ENCODE results near the gene AGPAT4. TPM values are rescaled to one million over a fixed set of nuclear protein-coding genes. Genes with fewer than 3 reads are reported as not detected.

The AGPAT4 gene
- total and polyA plus RNA-seq, 2 of the 13 experiments (the other 11 are each of a cell fraction or from before 2014, with no cell fraction given): 0.07 to 0.13 TPM

GRCh38 chr6:161233986-161234661 is 39.7 kb downstream of the AGPAT4 start:
- H3K79me2 ChIP-seq (ENCODE audit: insufficient read depth, low read length): no peaks in the 10 kb centered on the region
- CTCF ChIA-PET (ENCODE audit: low intra/inter-chr PET ratio, low total read pairs): no interaction called here
- FAIRE-seq (no peak), ATAC-seq (no peak), DNase-seq (ENCODE audit: low spot score) (no peak)
- H4K20me1 ChIP-seq (ENCODE audit: insufficient read depth, low read length): no peaks in the 10 kb centered on the region
- no peak overlapping the region for H3K4me2 ChIP-seq (ENCODE audit: low read depth, low read length)
- H3K9me3 ChIP-seq (ENCODE audit: low read length): no peaks in the 10 kb centered on the region
- intact Hi-C loops (cut with micrococcal nuclease; ENCODE audit: unreplicated experiment) (no loop called here), in situ Hi-C loops (cut with HindIII; ENCODE audit: extremely low pct_ligation_motif_present, low pct_unique_long_range_greater_than_20kb) (no loop called here)
- 43% methylated on average over 9 of the region's 10 CpGs for WGBS (ENCODE audit: low lambda C conversion rate)
- no peaks in the 10 kb centered on the region for H3K4me1 ChIP-seq (ENCODE audit: insufficient read depth, low read length)
- no peak for TF ChIP-seq ZNF772 (CRISPR knock-in tag; IDR thresholded peaks at IDR 0.05)
- no peak for TF ChIP-seq KLF13 (CRISPR knock-in tag; IDR thresholded peaks at IDR 0.05)
- TF ChIP-seq, protein P1, sequence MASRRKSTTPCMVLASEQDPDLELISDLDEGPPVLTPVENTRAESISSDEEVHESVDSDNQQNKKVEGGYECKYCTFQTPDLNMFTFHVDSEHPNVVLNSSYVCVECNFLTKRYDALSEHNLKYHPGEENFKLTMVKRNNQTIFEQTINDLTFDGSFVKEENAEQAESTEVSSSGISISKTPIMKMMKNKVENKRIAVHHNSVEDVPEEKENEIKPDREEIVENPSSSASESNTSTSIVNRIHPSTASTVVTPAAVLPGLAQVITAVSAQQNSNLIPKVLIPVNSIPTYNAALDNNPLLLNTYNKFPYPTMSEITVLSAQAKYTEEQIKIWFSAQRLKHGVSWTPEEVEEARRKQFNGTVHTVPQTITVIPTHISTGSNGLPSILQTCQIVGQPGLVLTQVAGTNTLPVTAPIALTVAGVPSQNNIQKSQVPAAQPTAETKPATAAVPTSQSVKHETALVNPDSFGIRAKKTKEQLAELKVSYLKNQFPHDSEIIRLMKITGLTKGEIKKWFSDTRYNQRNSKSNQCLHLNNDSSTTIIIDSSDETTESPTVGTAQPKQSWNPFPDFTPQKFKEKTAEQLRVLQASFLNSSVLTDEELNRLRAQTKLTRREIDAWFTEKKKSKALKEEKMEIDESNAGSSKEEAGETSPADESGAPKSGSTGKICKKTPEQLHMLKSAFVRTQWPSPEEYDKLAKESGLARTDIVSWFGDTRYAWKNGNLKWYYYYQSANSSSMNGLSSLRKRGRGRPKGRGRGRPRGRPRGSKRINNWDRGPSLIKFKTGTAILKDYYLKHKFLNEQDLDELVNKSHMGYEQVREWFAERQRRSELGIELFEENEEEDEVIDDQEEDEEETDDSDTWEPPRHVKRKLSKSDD (CRISPR knock-in tag; IDR thresholded peaks at IDR 0.05; ENCODE audit: low read depth): no peak
- TF ChIP-seq ZNF7 (CRISPR knock-in tag; IDR thresholded peaks at IDR 0.05): no peak
- no peak for TF ChIP-seq DNMT3B (CRISPR knock-in tag; conservative IDR thresholded peaks at IDR 0.05)
- TF ChIP-seq, protein P2, sequence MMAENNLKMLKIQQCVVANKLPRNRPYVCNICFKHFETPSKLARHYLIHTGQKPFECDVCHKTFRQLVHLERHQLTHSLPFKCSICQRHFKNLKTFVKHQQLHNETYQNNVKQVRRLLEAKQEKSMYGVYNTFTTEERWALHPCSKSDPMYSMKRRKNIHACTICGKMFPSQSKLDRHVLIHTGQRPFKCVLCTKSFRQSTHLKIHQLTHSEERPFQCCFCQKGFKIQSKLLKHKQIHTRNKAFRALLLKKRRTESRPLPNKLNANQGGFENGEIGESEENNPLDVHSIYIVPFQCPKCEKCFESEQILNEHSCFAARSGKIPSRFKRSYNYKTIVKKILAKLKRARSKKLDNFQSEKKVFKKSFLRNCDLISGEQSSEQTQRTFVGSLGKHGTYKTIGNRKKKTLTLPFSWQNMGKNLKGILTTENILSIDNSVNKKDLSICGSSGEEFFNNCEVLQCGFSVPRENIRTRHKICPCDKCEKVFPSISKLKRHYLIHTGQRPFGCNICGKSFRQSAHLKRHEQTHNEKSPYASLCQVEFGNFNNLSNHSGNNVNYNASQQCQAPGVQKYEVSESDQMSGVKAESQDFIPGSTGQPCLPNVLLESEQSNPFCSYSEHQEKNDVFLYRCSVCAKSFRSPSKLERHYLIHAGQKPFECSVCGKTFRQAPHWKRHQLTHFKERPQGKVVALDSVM (CRISPR knock-in tag; IDR thresholded peaks at IDR 0.05): no peak
- TF ChIP-seq ZIK1 (CRISPR knock-in tag; IDR thresholded peaks at IDR 0.05; ENCODE audit: borderline replicate concordance, low read depth): no peak
- TF ChIP-seq UBTF (CRISPR knock-in tag; IDR thresholded peaks at IDR 0.05): no peak
- no peak for TF ChIP-seq ZFP36L1 (CRISPR knock-in tag; IDR thresholded peaks at IDR 0.05)
- no peak for TF ChIP-seq REPIN1 (CRISPR knock-in tag; IDR thresholded peaks at IDR 0.05; ENCODE audit: borderline replicate concordance, low read depth)
- TF ChIP-seq ZSCAN29 (CRISPR knock-in tag; conservative IDR thresholded peaks at IDR 0.05): no peak
- no peak overlapping the region for H3K9ac ChIP-seq (ENCODE audit: insufficient read depth, low read depth, low read length)
- no TSS peak for BruUV-seq (replicated peaks)
- H3K27me3 ChIP-seq (ENCODE audit: control insufficient read depth in 1 of 2, insufficient read depth in 2 of 2, low read length in 2 of 2): peaks cover 0 to 9% of the 10 kb centered on the region in 2 experiments; a peak in 1 of 5 replicates
- no peak overlapping the region for H2AFZ ChIP-seq (ENCODE audit: low read length)
- no peak overlapping the region for H3K27ac ChIP-seq (ENCODE audit: extremely low read length, insufficient read depth, low read length)
- H3K36me3 ChIP-seq (replicated peaks in 1 of 2; ENCODE audit: control insufficient read depth in 1 of 2, insufficient read depth in 2 of 2, low read length in 2 of 2): no peaks in the 10 kb centered on the region
- no peak overlapping the region for H3K4me3 ChIP-seq (replicated peaks in 1 of 3; ENCODE audit: insufficient read depth in 1 of 3, low read depth in 2 of 3, low read length in 3 of 3)
- POLR2A ChIA-PET: no interaction called here

All from HepG2 (cell line).